Motor neuron (in vitro differentiated cells): Measurements from ENCODE around the gene ATG2A. TPM values are rescaled to one million over a fixed set of nuclear protein-coding genes. Genes with fewer than 3 reads are reported as not detected.

ENCODE experiments used
- ATAC-seq, 8 experiments: fragments of 200-7000 bp; cut with Tn5 transposase; replicated peaks in 6 of 8; 2 replicates each; pipeline ENCODE4 v1.8.0; 2021; ENCODE audit warnings: mild to moderate bottlenecking in 8 of 8, moderate library complexity in 8 of 8
- H3K27ac ChIP-seq, 2 donors: fragments of 250-450 bp; sonication (Bioruptor Pico); 2 replicates each; pipeline ENCODE4 v1.9.0; 2021; ENCODE audit warnings: antibody characterized with exemption in 2 of 2, mild to moderate bottlenecking in 2 of 2, moderate library complexity in 1 of 2
- H3K4me1 ChIP-seq, 2 donors: fragments of 250-450 bp; sonication (Bioruptor Pico); replicated peaks in 1 of 2; 2 replicates each; pipeline ENCODE4 v1.6.1; 2021; ENCODE audit warnings: antibody characterized with exemption in 2 of 2, mild to moderate bottlenecking in 2 of 2, moderate library complexity in 1 of 2
- H3K4me3 ChIP-seq, 5 donors: fragments of 250-450 bp; sonication (Bioruptor Pico); 2 replicates each; pipeline ENCODE4 v1.9.0; 2021; ENCODE audit warnings: antibody characterized with exemption in 5 of 5, mild to moderate bottlenecking in 5 of 5, moderate library complexity in 4 of 5
- WGBS, 10 experiments: fragments of 450-650 bp; shearing (Covaris generic); methylation state at CpG; one replicate each; pipeline ENCODE4 v1.0.0; 2022; 5-methylcytosine and 5-hydroxymethylcytosine counted together
- in situ Hi-C, 9 experiments: fragments of 400-800 bp; cut with MboI; loops; one replicate each; pipeline ENCODE4 v1.15.0; 2021; ENCODE audit warnings: low sequenced_read_pairs in 9 of 9, low pct_unique_long_range_greater_than_20kb in 2 of 9; ENCODE audit not compliant: unreplicated experiment in 9 of 9
- total RNA-seq, 8 experiments: library from RNA; unstranded; fragments of 300-600 nt; gene quantifications; 2 replicates each; pipeline versions ENCODE4 v1.2.3 to v1.2.4, GENCODE V29; 2022

ATG2A gene
- total RNA-seq, 8 experiments from 2014 or later = 4.9 to 37.2 (median 9.6) TPM

GRCh38 chr11:64894812-64895452, 22.1 kb downstream of the ATG2A start:
- H3K4me1 ChIP-seq = peaks cover 4 to 12% of the 10 kb centered on the region in 2 donors
- in situ Hi-C loops = loop anchor here in 1 of 9 experiments (10.0 kb wide), 1 partner anchor 50 kb away; the partner anchor contains the start of gene CDC42BPG
- H3K27ac ChIP-seq = no peak overlapping the region
- ATAC-seq = peak in 3 of 8 experiments; percentile 3 to 8 (median 3)
- no peak overlapping the region for H3K4me3 ChIP-seq
- WGBS, 10 experiments = 100% methylated on average over 6 of the region's 39 CpGs; no CpG with 5 or more reads in 9 of the 10 experiments

GRCh38 chr11:64894070-64894811, 22.8 kb downstream of the ATG2A start:
- in situ Hi-C loops = loop anchor here in 1 of 9 experiments (10.0 kb wide), 1 partner anchor 49 kb away; the partner anchor contains the start of gene CDC42BPG
- Histone ChIP-seq H3K27ac (no peak overlapping the region), H3K4me3 (no peak overlapping the region), H3K4me1 (peaks cover 4 to 12% of the 10 kb centered on the region in 2 donors)
- ATAC-seq = peak; percentile 61 to 90 (median 82)
- 0 to 53% methylated on average over 1 to 3 of the region's 14 CpGs; no CpG with 5 or more reads in 8 of the 10 experiments for WGBS, 10 experiments

- Histone ChIP-seq H3K4me1 (peaks cover 8 to 18% of the 10 kb centered on the region in 2 donors), H3K27ac (no peak overlapping the region), H3K4me3 (no peak overlapping the region)
- peak in 2 of 8 experiments; percentile 2 to 5 for ATAC-seq
- in situ Hi-C loops = loop anchor here in 1 of 9 experiments (10.0 kb wide), 1 partner anchor 49 kb away; the partner anchor contains the start of gene CDC42BPG
- 67 to 100% (median 73%) methylated on average over 1 to 4 of the region's 25 CpGs; no CpG with 5 or more reads in 7 of the 10 experiments for WGBS, 10 experiments
These were observed 23.6 kb downstream of the ATG2A start for GRCh38 chr11:64893194-64894069.

- 80 to 100% methylated on average over 1 to 3 of the region's 10 CpGs; no CpG with 5 or more reads in 8 of the 10 experiments for WGBS, 10 experiments
- peaks cover 14 to 24% of the 10 kb centered on the region in 2 donors for H3K4me1 ChIP-seq
- H3K4me3 ChIP-seq = no peak overlapping the region
- H3K27ac ChIP-seq = no peak overlapping the region
- in situ Hi-C loops = loop anchor here in 1 of 9 experiments (10.0 kb wide), 1 partner anchor 48 kb away; the partner anchor contains the start of gene CDC42BPG
- no peak for ATAC-seq
These were observed 24.2 kb downstream of the ATG2A start for GRCh38 chr11:64892838-64893193.

- ATAC-seq = no peak
- 65 to 100% (median 91%) methylated on average over 1 to 4 of the region's 11 CpGs; no CpG with 5 or more reads in 3 of the 10 experiments for WGBS, 10 experiments
These were observed 24.6 kb downstream of the ATG2A start for GRCh38 chr11:64892411-64892831.

GRCh38 chr11:64891880-64892279, 25.1 kb downstream of the ATG2A start:
- in situ Hi-C loops = loop anchor here in 1 of 9 experiments (10.0 kb wide), 1 partner anchor 47 kb away; the partner anchor contains the start of gene CDC42BPG
- WGBS, 10 experiments = 10 to 100% (median 31%) methylated on average over 1 to 2 of the region's 5 CpGs; no CpG with 5 or more reads in 6 of the 10 experiments
- H3K27ac ChIP-seq = no peak overlapping the region

More at GRCh38 chr11:64892411-64892831, 24.6 kb downstream of the ATG2A start:
- no peak overlapping the region for H3K4me3 ChIP-seq
- H3K4me1 ChIP-seq = peaks cover 16 to 28% of the 10 kb centered on the region in 2 donors
- in situ Hi-C loops = loop anchor here in 1 of 9 experiments (10.0 kb wide), 1 partner anchor 48 kb away; the partner anchor contains the start of gene CDC42BPG
- H3K27ac ChIP-seq = no peak overlapping the region

GRCh38 chr11:64891215-64891848, 25.7 kb downstream of the ATG2A start:
- Histone ChIP-seq H3K4me3 (no peak overlapping the region), H3K27ac (no peak overlapping the region), H3K4me1 (peaks cover 16 to 33% of the 10 kb centered on the region in 2 donors)
- 40 to 94% (median 84%) methylated on average over 2 to 6 of the region's 25 CpGs; no CpG with 5 or more reads in 6 of the 10 experiments for WGBS, 10 experiments
- no peak for ATAC-seq
- in situ Hi-C loops = loop anchor here in 1 of 9 experiments (10.0 kb wide), 1 partner anchor 47 kb away; the partner anchor contains the start of gene CDC42BPG

More at GRCh38 chr11:64891880-64892279, 25.1 kb downstream of the ATG2A start:
- H3K4me3 ChIP-seq = no peak overlapping the region
- ATAC-seq = no peak
- peaks cover 16 to 33% of the 10 kb centered on the region in 2 donors for H3K4me1 ChIP-seq

GRCh38 chr11:64890522-64890939, 26.5 kb downstream of the ATG2A start:
- in situ Hi-C loops = loop anchor here in 1 of 9 experiments (10.0 kb wide), 1 partner anchor 46 kb away; the partner anchor contains the start of gene CDC42BPG

GRCh38 chr11:64888729-64889511, 28.1 kb downstream of the ATG2A start:
- H3K4me1 ChIP-seq = peaks cover 14 to 33% of the 10 kb centered on the region in 2 donors
- in situ Hi-C loops = no loop called here
- H3K27ac ChIP-seq = peak overlapping the region in 1 of 2 donors; percentile 3
- WGBS, 10 experiments = 0 to 100% (median 78%) methylated on average over 1 to 3 of the region's 9 CpGs; no CpG with 5 or more reads in 7 of the 10 experiments
- ATAC-seq = peak in 3 of 8 experiments; percentile 5 to 13 (median 7)
- H3K4me3 ChIP-seq = no peak overlapping the region

More at GRCh38 chr11:64890522-64890939, 26.5 kb downstream of the ATG2A start:
- WGBS, 10 experiments = 87 to 94% methylated on average over 3 of the region's 7 CpGs; no CpG with 5 or more reads in 8 of the 10 experiments
- no peak overlapping the region for H3K27ac ChIP-seq
- H3K4me3 ChIP-seq = no peak overlapping the region
- no peak for ATAC-seq
- H3K4me1 ChIP-seq = peaks cover 16 to 36% of the 10 kb centered on the region in 2 donors

- ATAC-seq = no peak
- Histone ChIP-seq H3K4me1 (peaks cover 13 to 28% of the 10 kb centered on the region in 2 donors), H3K27ac (peak overlapping the region; percentile 15 to 57), H3K4me3 (no peak overlapping the region)
- in situ Hi-C loops = no loop called here
- WGBS, 10 experiments = 50% methylated on average over 1 of the region's 8 CpGs; no CpG with 5 or more reads in 9 of the 10 experiments
These were observed 28.6 kb downstream of the ATG2A start for GRCh38 chr11:64888406-64888728.
